ENCODE measurements around the gene CAMK2D.

GRCh38 chr4:113409181-113409580, 352.4 kb downstream of the CAMK2D start:
- TF ChIP-seq HOXA7 (CRISPR knock-in tag; IDR thresholded peaks at IDR 0.05) (no peak), CTCF (IDR thresholded peaks at IDR 0.05) (no peak), RAD21 (conservative IDR thresholded peaks at IDR 0.05 in 1 of 2, IDR thresholded peaks at IDR 0.05 in 1 of 2) (no peak), POLR2A (IDR thresholded peaks at IDR 0.05; ENCODE audit: low read length) (no peak), MYC (IDR thresholded peaks at IDR 0.05; ENCODE audit: borderline replicate concordance, low read length) (no peak), USF2 (IDR thresholded peaks at IDR 0.05) (no peak), MAFK (IDR thresholded peaks at IDR 0.05; ENCODE audit: partially characterized antibody) (no peak), ELK1 (IDR thresholded peaks at IDR 0.05; ENCODE audit: low read depth, low read length) (no peak), POLR2AphosphoS2 (conservative IDR thresholded peaks at IDR 0.05; ENCODE audit: low read length) (no peak), FOXS1 (CRISPR knock-in tag; IDR thresholded peaks at IDR 0.05) (no peak)

Data from A549 (cell line).